ENCODE measurements around the gene CADPS. TPM values are rescaled to one million over a fixed set of nuclear protein-coding genes. Genes with fewer than 3 reads are reported as not detected.

Gene CADPS
- total RNA-seq, 1 experiment from 2014 or later, result not detected

GRCh38 chr3:62723166-62723913 lies 151.9 kb downstream of the CADPS start:
- no peaks in the 10 kb centered on the region for H3K27me3 Mint-ChIP-seq (ENCODE audit: unreplicated experiment)
- no peaks in the 10 kb centered on the region for H3K4me1 Mint-ChIP-seq (ENCODE audit: low read depth, unreplicated experiment)
- DNase-seq, result no peak
- no peak overlapping the region for H3K27ac Mint-ChIP-seq (ENCODE audit: unreplicated experiment)
- no peaks in the 10 kb centered on the region for H3K36me3 Mint-ChIP-seq (ENCODE audit: insufficient read depth, unreplicated experiment)
- CTCF ChIA-PET, result interaction anchor here (0.6 kb wide), 1 partner anchor 7 kb away, joined by 5 read pairs; no protein-coding TSS in a partner anchor
- TF ChIP-seq, protein P1, sequence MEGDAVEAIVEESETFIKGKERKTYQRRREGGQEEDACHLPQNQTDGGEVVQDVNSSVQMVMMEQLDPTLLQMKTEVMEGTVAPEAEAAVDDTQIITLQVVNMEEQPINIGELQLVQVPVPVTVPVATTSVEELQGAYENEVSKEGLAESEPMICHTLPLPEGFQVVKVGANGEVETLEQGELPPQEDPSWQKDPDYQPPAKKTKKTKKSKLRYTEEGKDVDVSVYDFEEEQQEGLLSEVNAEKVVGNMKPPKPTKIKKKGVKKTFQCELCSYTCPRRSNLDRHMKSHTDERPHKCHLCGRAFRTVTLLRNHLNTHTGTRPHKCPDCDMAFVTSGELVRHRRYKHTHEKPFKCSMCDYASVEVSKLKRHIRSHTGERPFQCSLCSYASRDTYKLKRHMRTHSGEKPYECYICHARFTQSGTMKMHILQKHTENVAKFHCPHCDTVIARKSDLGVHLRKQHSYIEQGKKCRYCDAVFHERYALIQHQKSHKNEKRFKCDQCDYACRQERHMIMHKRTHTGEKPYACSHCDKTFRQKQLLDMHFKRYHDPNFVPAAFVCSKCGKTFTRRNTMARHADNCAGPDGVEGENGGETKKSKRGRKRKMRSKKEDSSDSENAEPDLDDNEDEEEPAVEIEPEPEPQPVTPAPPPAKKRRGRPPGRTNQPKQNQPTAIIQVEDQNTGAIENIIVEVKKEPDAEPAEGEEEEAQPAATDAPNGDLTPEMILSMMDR (IDR thresholded peaks at IDR 0.05; ENCODE audit: unreplicated experiment), result no peak
- intact Hi-C loops (cut with micrococcal nuclease; ENCODE audit: unreplicated experiment), result no loop called here
- no peak overlapping the region for H3K4me3 Mint-ChIP-seq (ENCODE audit: low read depth, unreplicated experiment)
- H3K9me3 Mint-ChIP-seq (ENCODE audit: low read depth, unreplicated experiment), result no peaks in the 10 kb centered on the region
- no TSS peak for BruUV-seq (replicated peaks)

- Mint-ChIP-seq H3K27ac (ENCODE audit: unreplicated experiment) (no peak overlapping the region), H3K4me1 (ENCODE audit: low read depth, unreplicated experiment) (no peaks in the 10 kb centered on the region), H3K36me3 (ENCODE audit: insufficient read depth, unreplicated experiment) (no peaks in the 10 kb centered on the region), H3K27me3 (ENCODE audit: unreplicated experiment) (no peaks in the 10 kb centered on the region), H3K4me3 (ENCODE audit: low read depth, unreplicated experiment) (no peak overlapping the region), H3K9me3 (ENCODE audit: low read depth, unreplicated experiment) (peaks cover 1% of the 10 kb centered on the region)
- intact Hi-C loops (cut with micrococcal nuclease; ENCODE audit: unreplicated experiment), result no loop called here
- no peak for DNase-seq
- no TSS peak for BruUV-seq (replicated peaks)
- CTCF ChIA-PET, result no interaction called here
- TF ChIP-seq, protein P1 (IDR thresholded peaks at IDR 0.05; ENCODE audit: unreplicated experiment), result no peak
Measured at GRCh38 chr3:62722344-62722743, 152.9 kb downstream of the CADPS start.

GRCh38 chr3:62718515-62719320 lies 156.5 kb downstream of the CADPS start:
- no TSS peak for BruUV-seq (replicated peaks)
- Mint-ChIP-seq H3K27ac (ENCODE audit: unreplicated experiment) (no peak overlapping the region), H3K36me3 (ENCODE audit: insufficient read depth, unreplicated experiment) (no peaks in the 10 kb centered on the region), H3K4me1 (ENCODE audit: low read depth, unreplicated experiment) (no peaks in the 10 kb centered on the region), H3K27me3 (ENCODE audit: unreplicated experiment) (no peaks in the 10 kb centered on the region), H3K4me3 (ENCODE audit: low read depth, unreplicated experiment) (no peak overlapping the region), H3K9me3 (ENCODE audit: low read depth, unreplicated experiment) (peaks cover 2% of the 10 kb centered on the region)
- TF ChIP-seq, protein P1 (IDR thresholded peaks at IDR 0.05; ENCODE audit: unreplicated experiment), result no peak
- DNase-seq, result no peak
- intact Hi-C loops (cut with micrococcal nuclease; ENCODE audit: unreplicated experiment), result no loop called here
- CTCF ChIA-PET, result no interaction called here

DNA sequence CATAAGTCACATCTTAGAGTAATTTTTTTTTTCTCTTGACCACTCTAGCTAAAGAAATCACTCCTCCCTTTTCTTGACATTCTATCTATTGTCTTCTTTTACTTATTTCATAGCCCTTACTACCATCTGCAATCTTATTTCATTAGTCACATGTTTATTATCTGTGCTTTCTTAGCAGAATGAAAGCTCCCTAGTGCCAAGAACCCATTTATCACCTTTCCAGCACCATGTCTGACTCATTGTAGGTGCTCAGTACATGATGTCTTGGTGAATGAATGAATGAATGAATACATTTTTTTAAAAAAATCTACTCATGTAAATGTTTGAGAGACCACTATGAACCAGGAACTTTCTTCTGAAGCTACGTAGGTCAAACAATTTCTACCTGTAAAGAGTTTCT lies 157.2 kb downstream of the CADPS start:
- intact Hi-C loops (cut with micrococcal nuclease; ENCODE audit: unreplicated experiment), result no loop called here
- no TSS peak for BruUV-seq (replicated peaks)
- Mint-ChIP-seq H3K4me1 (ENCODE audit: low read depth, unreplicated experiment) (no peaks in the 10 kb centered on the region), H3K9me3 (ENCODE audit: low read depth, unreplicated experiment) (peaks cover 2% of the 10 kb centered on the region), H3K4me3 (ENCODE audit: low read depth, unreplicated experiment) (no peak overlapping the region), H3K27ac (ENCODE audit: unreplicated experiment) (no peak overlapping the region), H3K36me3 (ENCODE audit: insufficient read depth, unreplicated experiment) (no peaks in the 10 kb centered on the region), H3K27me3 (ENCODE audit: unreplicated experiment) (no peaks in the 10 kb centered on the region)
- TF ChIP-seq, protein P1 (IDR thresholded peaks at IDR 0.05; ENCODE audit: unreplicated experiment), result no peak
- DNase-seq, result no peak
- CTCF ChIA-PET, result no interaction called here
